GM23338 (cell line): Measurements from ENCODE around the gene HS6ST2. TPM values are rescaled to one million over a fixed set of nuclear protein-coding genes. Genes with fewer than 3 reads are reported as not detected.

Experiments
- ATAC-seq: fragments of 200-7000 bp; cut with Tn5 transposase; 3 replicates; pipeline ENCODE4 v1.9.1; 2020
- DNase-seq: peaks from one replicate; pipeline ENCODE4 v3.0.0-alpha.2; 2015; ENCODE audit warnings: low spot score
- H2AFZ ChIP-seq: fragments of 200-600 bp; sonication (generic); 2 replicates; pipeline ENCODE4 v1.8.0; 2016; ENCODE audit warnings: antibody characterized with exemption, mild to moderate bottlenecking, moderate library complexity
- H3F3A ChIP-seq: fragments of 200-600 bp; sonication (generic); replicated peaks from 2 replicates; pipeline ENCODE4 v1.8.0; 2017; ENCODE audit warnings: antibody characterized with exemption, mixed run types, low read depth
- H3K27ac ChIP-seq: fragments of 200-600 bp; sonication (generic); 2 replicates; pipeline ENCODE4 v1.6.1; 2016; ENCODE audit warnings: low read depth
- H3K27me3 ChIP-seq: fragments of 200-600 bp; sonication (generic); 2 replicates; pipeline ENCODE4 v1.8.0; 2016; ENCODE audit warnings: mild to moderate bottlenecking, mixed run types, moderate library complexity; ENCODE audit not compliant: insufficient read depth
- H3K36me3 ChIP-seq: fragments of 200-600 bp; sonication (generic); 2 replicates; pipeline ENCODE4 v1.8.0; 2016; ENCODE audit warnings: mild to moderate bottlenecking; ENCODE audit not compliant: insufficient read depth
- H3K4me1 ChIP-seq: fragments of 200-600 bp; sonication (generic); 2 replicates; pipeline ENCODE4 v1.8.0; 2016; ENCODE audit warnings: mild to moderate bottlenecking, moderate library complexity; ENCODE audit not compliant: insufficient read depth
- H3K4me2 ChIP-seq: fragments of 200-600 bp; sonication (generic); 2 replicates; pipeline ENCODE4 v1.7.1; 2017; ENCODE audit warnings: mixed run types
- H3K4me3 ChIP-seq: fragments of 200-600 bp; sonication (generic); 2 replicates; pipeline ENCODE4 v1.6.1; 2016; ENCODE audit warnings: mixed run types
- H3K79me2 ChIP-seq: fragments of 200-600 bp; sonication (generic); replicated peaks from 2 replicates; pipeline ENCODE4 v1.8.0; 2017; ENCODE audit warnings: mild to moderate bottlenecking; ENCODE audit not compliant: insufficient read depth
- H3K9me2 ChIP-seq: fragments of 200-600 bp; sonication (generic); 2 replicates; pipeline ENCODE4 v1.8.0; 2017; ENCODE audit not compliant: insufficient read depth
- H4K20me1 ChIP-seq: fragments of 200-600 bp; sonication (generic); replicated peaks from 2 replicates; pipeline ENCODE4 v1.8.0; 2017; ENCODE audit warnings: mild to moderate bottlenecking; ENCODE audit not compliant: insufficient read depth
- H3K27ac Mint-ChIP-seq: 2 replicates; pipeline ENCODE4 v1.8.0; 2020; ENCODE audit warnings: inconsistent platforms, mild to moderate bottlenecking, moderate library complexity, mixed read lengths
- H3K27me3 Mint-ChIP-seq: 3 replicates; pipeline ENCODE4 v1.8.0; 2022; ENCODE audit warnings: low read depth, mild to moderate bottlenecking, moderate library complexity, mixed read lengths, inconsistent platforms; ENCODE audit not compliant: insufficient read depth, poor library complexity
- H3K36me3 Mint-ChIP-seq: 3 replicates; pipeline ENCODE4 v1.8.0; 2021; ENCODE audit warnings: low read depth, mild to moderate bottlenecking, inconsistent platforms, moderate library complexity, mixed read lengths
- H3K4me1 Mint-ChIP-seq: 3 replicates; pipeline ENCODE4 v1.8.0; 2020; ENCODE audit warnings: mild to moderate bottlenecking, inconsistent platforms, mixed read lengths
- H3K4me3 Mint-ChIP-seq: 3 replicates; pipeline ENCODE4 v1.8.0; 2021; ENCODE audit warnings: moderate library complexity, mild to moderate bottlenecking, inconsistent platforms, mixed read lengths
- H3K9me3 Mint-ChIP-seq: 3 replicates; pipeline ENCODE4 v1.8.0; 2020; ENCODE audit warnings: moderate library complexity, mild to moderate bottlenecking, inconsistent platforms, mixed read lengths
- EZH2 ChIP-seq: fragments of 200-600 bp; sonication (generic); IDR thresholded peaks from one replicate; pipeline ENCODE4 v1.8.0; 2017; ENCODE audit warnings: antibody characterized with exemption, mild to moderate bottlenecking, low read depth; ENCODE audit not compliant: unreplicated experiment
- JUNB ChIP-seq: IDR thresholded peaks from one replicate; pipeline ENCODE4 v1.6.1; 2016; ENCODE audit warnings: antibody characterized with exemption; ENCODE audit not compliant: unreplicated experiment
- NANOG ChIP-seq: IDR thresholded peaks from 2 replicates; pipeline ENCODE4 v1.6.1; 2016; ENCODE audit warnings: antibody characterized with exemption, borderline replicate concordance
- POLR2AphosphoS5 ChIP-seq: IDR thresholded peaks from 2 replicates; pipeline ENCODE4 v1.6.1; 2016; ENCODE audit warnings: antibody characterized with exemption, low read depth
- STAT1 ChIP-seq: IDR thresholded peaks from one replicate; pipeline ENCODE4 v1.6.1; 2016; ENCODE audit warnings: antibody characterized with exemption; ENCODE audit not compliant: unreplicated experiment
- ZNF114 ChIP-seq: fragments of 250-450 bp; sonication (Bioruptor Pico); IDR thresholded peaks from 2 replicates; pipeline ENCODE4 v1.5.0; 2020; ENCODE audit warnings: mild to moderate bottlenecking, moderate library complexity
- ZNF331 ChIP-seq: fragments of 250-450 bp; sonication (Bioruptor Pico); IDR thresholded peaks from 2 replicates; pipeline ENCODE4 v1.5.0; 2020; ENCODE audit warnings: low read depth, mild to moderate bottlenecking, moderate library complexity
- polyA plus RNA-seq: library from polyadenylated mRNA; unstranded; fragments of >200 nt; fragmentation: Nextera tagmentation; extraction: Ambion mirVana; gene quantifications from 2 replicates; pipeline ENCODE4 v1.2.1, GENCODE V29; 2016
- total RNA-seq: library from RNA; depleted of rRNA; stranded (reverse); fragments of >200 nt; shearing (Covaris generic); gene quantifications from 2 replicates; pipeline ENCODE4 v1.2.3, GENCODE V29; 2014
- TF ChIP-seq, protein P1 (sequence below): fragments of 250-450 bp; sonication (Bioruptor Pico); IDR thresholded peaks from 2 replicates; pipeline ENCODE4 v1.5.0; 2020; ENCODE audit warnings: mild to moderate bottlenecking, moderate library complexity
- TF ChIP-seq, protein P2 (sequence below): IDR thresholded peaks from 2 replicates; pipeline ENCODE4 v1.6.1; 2016; ENCODE audit warnings: antibody characterized with exemption
- TF ChIP-seq, protein P3 (sequence below), 2 experiments: fragments of 200-600 bp in 1 of 2; sonication (generic) in 1 of 2; conservative IDR thresholded peaks; 2 replicates each; pipeline versions ENCODE4 v1.5.1 to v1.6.1; 2016 to 2017; ENCODE audit warnings: antibody characterized with exemption in 2 of 2, low read depth in 2 of 2, mild to moderate bottlenecking in 2 of 2, moderate library complexity in 1 of 2

HS6ST2 gene
- total and polyA plus RNA-seq, 2 experiments from 2014 or later, result 0.82 to 4.8 TPM

DNA sequence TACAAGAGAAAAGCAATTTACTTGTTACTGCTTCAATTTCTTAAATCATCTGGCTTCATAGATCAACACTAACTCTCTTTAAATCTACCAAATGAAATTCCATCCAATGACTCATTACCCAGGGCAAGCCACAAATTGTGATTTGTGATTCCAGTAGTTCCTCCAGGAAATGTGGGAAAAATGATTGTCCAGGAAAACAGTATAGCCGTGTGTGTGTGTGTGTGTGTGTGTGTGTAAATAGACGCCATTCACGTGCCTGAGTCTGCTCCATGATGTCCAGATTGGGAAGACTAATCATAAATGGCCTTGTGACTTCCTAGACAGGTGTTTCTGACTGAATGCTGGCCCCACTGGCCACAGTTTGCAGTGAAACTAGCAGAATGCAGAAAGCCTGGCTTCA is 121.3 kb downstream of the HS6ST2 start:
- ATAC-seq (no peak), DNase-seq (no peak)
- no peaks in the 10 kb centered on the region for H3K36me3 ChIP-seq
- no peak overlapping the region for H3K27ac ChIP-seq
- Mint-ChIP-seq H3K9me3 (no peaks in the 10 kb centered on the region), H3K27ac (no peak overlapping the region), H3K27me3 (peaks cover 2% of the 10 kb centered on the region), H3K4me3 (no peak overlapping the region), H3K36me3 (no peaks in the 10 kb centered on the region), H3K4me1 (peaks cover 25% of the 10 kb centered on the region)
- H2AFZ ChIP-seq, result no peak overlapping the region
- no peaks in the 10 kb centered on the region for H3K79me2 ChIP-seq
- no peak for TF ChIP-seq STAT1
- TF ChIP-seq, protein P1, sequence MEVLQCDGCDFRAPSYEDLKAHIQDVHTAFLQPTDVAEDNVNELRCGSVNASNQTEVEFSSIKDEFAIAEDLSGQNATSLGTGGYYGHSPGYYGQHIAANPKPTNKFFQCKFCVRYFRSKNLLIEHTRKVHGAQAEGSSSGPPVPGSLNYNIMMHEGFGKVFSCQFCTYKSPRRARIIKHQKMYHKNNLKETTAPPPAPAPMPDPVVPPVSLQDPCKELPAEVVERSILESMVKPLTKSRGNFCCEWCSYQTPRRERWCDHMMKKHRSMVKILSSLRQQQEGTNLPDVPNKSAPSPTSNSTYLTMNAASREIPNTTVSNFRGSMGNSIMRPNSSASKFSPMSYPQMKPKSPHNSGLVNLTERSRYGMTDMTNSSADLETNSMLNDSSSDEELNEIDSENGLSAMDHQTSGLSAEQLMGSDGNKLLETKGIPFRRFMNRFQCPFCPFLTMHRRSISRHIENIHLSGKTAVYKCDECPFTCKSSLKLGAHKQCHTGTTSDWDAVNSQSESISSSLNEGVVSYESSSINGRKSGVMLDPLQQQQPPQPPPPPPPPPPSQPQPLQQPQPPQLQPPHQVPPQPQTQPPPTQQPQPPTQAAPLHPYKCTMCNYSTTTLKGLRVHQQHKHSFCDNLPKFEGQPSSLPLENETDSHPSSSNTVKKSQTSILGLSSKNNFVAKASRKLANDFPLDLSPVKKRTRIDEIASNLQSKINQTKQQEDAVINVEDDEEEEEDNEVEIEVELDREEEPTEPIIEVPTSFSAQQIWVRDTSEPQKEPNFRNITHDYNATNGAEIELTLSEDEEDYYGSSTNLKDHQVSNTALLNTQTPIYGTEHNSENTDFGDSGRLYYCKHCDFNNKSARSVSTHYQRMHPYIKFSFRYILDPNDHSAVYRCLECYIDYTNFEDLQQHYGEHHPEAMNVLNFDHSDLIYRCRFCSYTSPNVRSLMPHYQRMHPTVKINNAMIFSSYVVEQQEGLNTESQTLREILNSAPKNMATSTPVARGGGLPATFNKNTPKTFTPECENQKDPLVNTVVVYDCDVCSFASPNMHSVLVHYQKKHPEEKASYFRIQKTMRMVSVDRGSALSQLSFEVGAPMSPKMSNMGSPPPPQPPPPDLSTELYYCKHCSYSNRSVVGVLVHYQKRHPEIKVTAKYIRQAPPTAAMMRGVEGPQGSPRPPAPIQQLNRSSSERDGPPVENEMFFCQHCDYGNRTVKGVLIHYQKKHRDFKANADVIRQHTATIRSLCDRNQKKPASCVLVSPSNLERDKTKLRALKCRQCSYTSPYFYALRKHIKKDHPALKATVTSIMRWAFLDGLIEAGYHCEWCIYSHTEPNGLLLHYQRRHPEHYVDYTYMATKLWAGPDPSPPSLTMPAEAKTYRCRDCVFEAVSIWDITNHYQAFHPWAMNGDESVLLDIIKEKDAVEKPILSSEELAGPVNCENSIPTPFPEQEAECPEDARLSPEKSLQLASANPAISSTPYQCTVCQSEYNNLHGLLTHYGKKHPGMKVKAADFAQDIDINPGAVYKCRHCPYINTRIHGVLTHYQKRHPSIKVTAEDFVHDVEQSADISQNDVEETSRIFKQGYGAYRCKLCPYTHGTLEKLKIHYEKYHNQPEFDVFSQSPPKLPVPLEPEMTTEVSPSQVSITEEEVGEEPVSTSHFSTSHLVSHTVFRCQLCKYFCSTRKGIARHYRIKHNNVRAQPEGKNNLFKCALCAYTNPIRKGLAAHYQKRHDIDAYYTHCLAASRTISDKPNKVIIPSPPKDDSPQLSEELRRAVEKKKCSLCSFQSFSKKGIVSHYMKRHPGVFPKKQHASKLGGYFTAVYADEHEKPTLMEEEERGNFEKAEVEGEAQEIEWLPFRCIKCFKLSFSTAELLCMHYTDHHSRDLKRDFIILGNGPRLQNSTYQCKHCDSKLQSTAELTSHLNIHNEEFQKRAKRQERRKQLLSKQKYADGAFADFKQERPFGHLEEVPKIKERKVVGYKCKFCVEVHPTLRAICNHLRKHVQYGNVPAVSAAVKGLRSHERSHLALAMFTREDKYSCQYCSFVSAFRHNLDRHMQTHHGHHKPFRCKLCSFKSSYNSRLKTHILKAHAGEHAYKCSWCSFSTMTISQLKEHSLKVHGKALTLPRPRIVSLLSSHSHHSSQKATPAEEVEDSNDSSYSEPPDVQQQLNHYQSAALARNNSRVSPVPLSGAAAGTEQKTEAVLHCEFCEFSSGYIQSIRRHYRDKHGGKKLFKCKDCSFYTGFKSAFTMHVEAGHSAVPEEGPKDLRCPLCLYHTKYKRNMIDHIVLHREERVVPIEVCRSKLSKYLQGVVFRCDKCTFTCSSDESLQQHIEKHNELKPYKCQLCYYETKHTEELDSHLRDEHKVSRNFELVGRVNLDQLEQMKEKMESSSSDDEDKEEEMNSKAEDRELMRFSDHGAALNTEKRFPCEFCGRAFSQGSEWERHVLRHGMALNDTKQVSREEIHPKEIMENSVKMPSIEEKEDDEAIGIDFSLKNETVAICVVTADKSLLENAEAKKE, result no peak
- no peak for TF ChIP-seq ZNF114 (CRISPR knock-in tag)
- TF ChIP-seq, protein P2, sequence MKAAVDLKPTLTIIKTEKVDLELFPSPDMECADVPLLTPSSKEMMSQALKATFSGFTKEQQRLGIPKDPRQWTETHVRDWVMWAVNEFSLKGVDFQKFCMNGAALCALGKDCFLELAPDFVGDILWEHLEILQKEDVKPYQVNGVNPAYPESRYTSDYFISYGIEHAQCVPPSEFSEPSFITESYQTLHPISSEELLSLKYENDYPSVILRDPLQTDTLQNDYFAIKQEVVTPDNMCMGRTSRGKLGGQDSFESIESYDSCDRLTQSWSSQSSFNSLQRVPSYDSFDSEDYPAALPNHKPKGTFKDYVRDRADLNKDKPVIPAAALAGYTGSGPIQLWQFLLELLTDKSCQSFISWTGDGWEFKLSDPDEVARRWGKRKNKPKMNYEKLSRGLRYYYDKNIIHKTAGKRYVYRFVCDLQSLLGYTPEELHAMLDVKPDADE, result no peak
- no peak for TF ChIP-seq ZNF331 (CRISPR knock-in tag)
- TF ChIP-seq, protein P3, sequence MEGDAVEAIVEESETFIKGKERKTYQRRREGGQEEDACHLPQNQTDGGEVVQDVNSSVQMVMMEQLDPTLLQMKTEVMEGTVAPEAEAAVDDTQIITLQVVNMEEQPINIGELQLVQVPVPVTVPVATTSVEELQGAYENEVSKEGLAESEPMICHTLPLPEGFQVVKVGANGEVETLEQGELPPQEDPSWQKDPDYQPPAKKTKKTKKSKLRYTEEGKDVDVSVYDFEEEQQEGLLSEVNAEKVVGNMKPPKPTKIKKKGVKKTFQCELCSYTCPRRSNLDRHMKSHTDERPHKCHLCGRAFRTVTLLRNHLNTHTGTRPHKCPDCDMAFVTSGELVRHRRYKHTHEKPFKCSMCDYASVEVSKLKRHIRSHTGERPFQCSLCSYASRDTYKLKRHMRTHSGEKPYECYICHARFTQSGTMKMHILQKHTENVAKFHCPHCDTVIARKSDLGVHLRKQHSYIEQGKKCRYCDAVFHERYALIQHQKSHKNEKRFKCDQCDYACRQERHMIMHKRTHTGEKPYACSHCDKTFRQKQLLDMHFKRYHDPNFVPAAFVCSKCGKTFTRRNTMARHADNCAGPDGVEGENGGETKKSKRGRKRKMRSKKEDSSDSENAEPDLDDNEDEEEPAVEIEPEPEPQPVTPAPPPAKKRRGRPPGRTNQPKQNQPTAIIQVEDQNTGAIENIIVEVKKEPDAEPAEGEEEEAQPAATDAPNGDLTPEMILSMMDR (conservative IDR thresholded peaks at IDR 0.05; ENCODE audit: low read depth in 2 of 2), result no peak
- no peak for TF ChIP-seq EZH2
- no peak for TF ChIP-seq NANOG
- no peak for TF ChIP-seq JUNB
- TF ChIP-seq POLR2AphosphoS5, result no peak
- H3K9me2 ChIP-seq, result no peaks in the 10 kb centered on the region
- H3K27me3 ChIP-seq, result no peaks in the 10 kb centered on the region
- H3K4me2 ChIP-seq, result no peak overlapping the region
- H4K20me1 ChIP-seq, result no peaks in the 10 kb centered on the region
- H3K4me3 ChIP-seq, result no peak overlapping the region
- H3F3A ChIP-seq, result no peaks in the 10 kb centered on the region
- H3K4me1 ChIP-seq, result 0 out of 2 replicates have a peak, but pooled peaks cover 6% of the 10 kb centered on the region
